Sigmoid colon (tissue), 7 donors: ENCODE data around the gene GDNF. TPM values are rescaled to one million over a fixed set of nuclear protein-coding genes. Genes with fewer than 3 reads are reported as not detected.
"Not testable (repeated sequence)": the region's sequence is repeated elsewhere in the genome, so short reads cannot be mapped to it uniquely, and the experiment has no call there.

Experiments used
- DNase-seq: peaks from one replicate; pipeline ENCODE4 v3.0.0-alpha.2; 2019
- H3K27ac ChIP-seq, 4 donors: fragments of 200-600 bp; sonication (generic); one replicate each; pipeline ENCODE4 v1.5.1; 2016 to 2019; ENCODE audit warnings: mild to moderate bottlenecking in 1 of 4
- H3K27me3 ChIP-seq, 3 donors: fragments of 200-600 bp; sonication (generic); one replicate each; pipeline ENCODE4 v1.5.1; 2019; ENCODE audit warnings: mild to moderate bottlenecking in 1 of 3
- H3K36me3 ChIP-seq, 4 donors: fragments of 200-600 bp; sonication (generic); one replicate each; pipeline ENCODE4 v1.5.1; 2016 to 2019
- H3K4me1 ChIP-seq, 4 donors: fragments of 200-600 bp; sonication (generic); one replicate each; pipeline ENCODE4 v1.5.1; 2017 to 2019
- H3K4me3 ChIP-seq, 4 donors: fragments of 200-600 bp; sonication (generic); one replicate each; pipeline ENCODE4 v1.5.1; 2017 to 2019; ENCODE audit warnings: mild to moderate bottlenecking in 2 of 4, moderate library complexity in 1 of 4
- H3K9me3 ChIP-seq, 4 donors: fragments of 200-600 bp in 3 of 4; sonication (generic) in 3 of 4; one replicate each; pipeline versions ENCODE4 v1.5.1 to v1.6.1; 2013 to 2019
- CTCF ChIP-seq, 4 experiments: fragments of 450-650 bp in 3 of 4; fragments of 200-600 bp in 1 of 4; IDR thresholded peaks; one replicate each; pipeline ENCODE4 v1.5.1; 2016 to 2019; ENCODE audit warnings: antibody characterized with exemption in 4 of 4, mild to moderate bottlenecking in 3 of 4, moderate library complexity in 2 of 4
- EP300 ChIP-seq, 4 donors: sonication (generic); formaldehyde crosslinking; IDR thresholded peaks; one replicate each; pipeline ENCODE4 v1.6.1; 2017; ENCODE audit warnings: antibody characterized with exemption in 4 of 4
- POLR2A ChIP-seq, 2 donors: fragments of 450-650 bp; IDR thresholded peaks; one replicate each; pipeline ENCODE4 v1.6.1; 2016; ENCODE audit warnings: antibody characterized with exemption in 2 of 2, mild to moderate bottlenecking in 2 of 2, moderate library complexity in 2 of 2
- POLR2AphosphoS5 ChIP-seq, 4 donors: sonication (generic); formaldehyde crosslinking; IDR thresholded peaks; one replicate each; pipeline ENCODE4 v1.6.1; 2017; ENCODE audit warnings: antibody characterized with exemption in 4 of 4
- WGBS, 2 donors: extraction: QIAGEN DNeasy Blood & Tissue Kit; methylation state at CpG; one replicate each; pipeline ENCODE4 v1.1.7; 2013; 5-methylcytosine and 5-hydroxymethylcytosine counted together
- intact Hi-C: fragments of 100-400 bp; cut with DNase I; formaldehyde crosslinking; loops from one replicate; pipeline ENCODE4 v1.15.1; 2023
- polyA plus RNA-seq, 3 donors: library from polyadenylated mRNA; stranded (reverse); fragments of 200-250 nt; gene quantifications; one replicate each; pipeline ENCODE4 v1.2.3, GENCODE V29; 2013
- total RNA-seq, 4 donors: library from RNA; depleted of rRNA; stranded (reverse); fragments of >200 nt; gene quantifications; one replicate each; pipeline ENCODE4 v1.1.0, GENCODE V29; 2016
- donor health status: healthy with polysubstance abuse.
- donor health status: Bipolar disorder and iron deficiency.
- donor health status: healthy.

Gene GDNF
- total and polyA plus RNA-seq, 7 donors: under 0.01 to 16.3 (median 4.2) TPM

DNA sequence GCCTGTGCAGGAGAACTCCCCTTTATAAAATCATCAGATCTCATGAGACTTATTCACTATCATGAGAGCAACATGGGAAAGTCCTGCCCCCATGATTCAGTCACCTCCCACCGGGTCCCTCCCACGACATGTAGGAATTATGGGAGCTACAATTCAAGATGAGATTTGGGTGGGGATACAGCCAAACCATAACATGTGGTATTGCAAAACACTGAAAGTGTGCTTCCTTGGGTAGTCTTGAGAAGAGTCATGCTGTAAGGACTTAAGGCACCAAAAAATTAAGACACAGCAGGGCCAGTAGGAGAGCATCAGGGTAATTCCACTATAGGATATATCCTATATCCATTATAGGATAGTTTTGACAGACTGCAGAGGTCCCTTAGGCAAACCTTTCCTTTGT lies 29.4 kb upstream of the GDNF start:
- WGBS, 2 donors: 76 to 85% methylated on average over 2 of the region's 2 CpGs
- TF ChIP-seq POLR2AphosphoS5 (IDR thresholded peaks at IDR 0.05) (no peak), POLR2A (IDR thresholded peaks at IDR 0.05) (no peak), CTCF (IDR thresholded peaks at IDR 0.05) (no peak), EP300 (IDR thresholded peaks at IDR 0.05) (no peak)
- H3K9me3 ChIP-seq: peaks cover 0 to 3% (median 0%) of the 10 kb centered on the region in 4 donors
- no peaks in the 10 kb centered on the region for H3K27me3 ChIP-seq
- H3K4me3 ChIP-seq: no peak overlapping the region
- intact Hi-C loops: no loop called here
- no peaks in the 10 kb centered on the region for H3K36me3 ChIP-seq
- no peak overlapping the region for H3K27ac ChIP-seq
- no peak for DNase-seq
- peaks cover 0 to 9% (median 0%) of the 10 kb centered on the region in 4 donors for H3K4me1 ChIP-seq

DNA sequence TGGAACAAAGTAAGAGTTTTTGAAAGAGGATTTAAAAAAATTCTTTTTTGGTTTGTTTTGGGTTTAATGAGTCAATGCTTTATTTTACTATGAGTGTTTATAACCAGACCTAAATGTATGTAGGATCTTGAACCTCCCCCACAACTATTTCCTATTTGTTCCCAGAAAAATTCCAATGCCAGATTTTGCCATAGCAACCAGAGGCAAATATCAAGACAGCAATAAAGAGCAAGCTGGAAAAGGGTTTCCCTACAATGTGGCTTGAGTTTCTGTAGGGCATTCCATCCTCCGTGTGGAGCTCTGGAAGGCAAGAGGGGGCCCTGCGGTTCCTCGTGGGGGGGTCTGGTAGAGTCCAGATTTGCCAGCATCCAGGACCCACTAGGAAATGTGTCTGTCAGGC lies 27.8 kb upstream of the GDNF start:
- no peaks in the 10 kb centered on the region for H3K36me3 ChIP-seq
- no peak overlapping the region for H3K27ac ChIP-seq
- H3K9me3 ChIP-seq: peaks cover 0 to 3% (median 0%) of the 10 kb centered on the region in 4 donors
- H3K27me3 ChIP-seq: no peaks in the 10 kb centered on the region
- TF ChIP-seq CTCF (IDR thresholded peaks at IDR 0.05) (no peak), EP300 (IDR thresholded peaks at IDR 0.05) (no peak), POLR2A (IDR thresholded peaks at IDR 0.05) (no peak), POLR2AphosphoS5 (IDR thresholded peaks at IDR 0.05) (no peak)
- H3K4me1 ChIP-seq: peaks cover 0 to 9% (median 0%) of the 10 kb centered on the region in 4 donors
- H3K4me3 ChIP-seq: no peak overlapping the region
- 58% methylated on average over 3 of the region's 3 CpGs for WGBS, 2 donors
- no peak for DNase-seq
- intact Hi-C loops: no loop called here

DNA sequence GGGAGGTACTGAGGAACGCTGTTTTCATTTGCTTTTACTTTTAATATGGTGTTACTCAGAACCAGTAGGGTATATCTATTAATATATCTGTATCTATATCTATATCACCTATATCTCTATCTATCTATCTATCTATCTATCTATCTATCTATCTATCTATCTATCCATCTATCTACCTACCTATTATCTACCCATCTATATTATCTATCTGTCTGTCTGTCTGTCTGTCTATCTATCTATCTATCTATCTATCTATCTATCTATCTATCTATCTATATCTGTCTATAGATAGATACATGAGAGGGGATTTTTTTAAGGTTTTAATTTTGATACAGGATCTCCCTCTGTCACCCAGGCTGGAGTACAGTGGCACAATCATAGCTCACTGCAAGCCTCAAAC lies 23.1 kb upstream of the GDNF start:
- H3K36me3 ChIP-seq, H3K27ac ChIP-seq, intact Hi-C loops, H3K9me3 ChIP-seq, DNase-seq, H3K27me3 ChIP-seq, H3K4me3 ChIP-seq, H3K4me1 ChIP-seq: not testable (repeated sequence)
- WGBS, 2 donors: 78 to 96% methylated on average over 1 of the region's 1 CpG

GRCh38 chr5:37860206-37860605 lies 20.4 kb upstream of the GDNF start:
- TF ChIP-seq POLR2A (IDR thresholded peaks at IDR 0.05): no peak
- no peak for TF ChIP-seq EP300 (IDR thresholded peaks at IDR 0.05)
- TF ChIP-seq POLR2AphosphoS5 (IDR thresholded peaks at IDR 0.05): no peak
- no peak for TF ChIP-seq CTCF (IDR thresholded peaks at IDR 0.05)
- H3K27me3 ChIP-seq: no peaks in the 10 kb centered on the region
- intact Hi-C loops: no loop called here
- no peaks in the 10 kb centered on the region for H3K36me3 ChIP-seq
- WGBS, 2 donors: 34 to 58% methylated on average over 3 of the region's 3 CpGs
- no peaks in the 10 kb centered on the region for H3K9me3 ChIP-seq
- no peak overlapping the region for H3K4me3 ChIP-seq
- H3K27ac ChIP-seq: no peak overlapping the region
- H3K4me1 ChIP-seq: no peaks in the 10 kb centered on the region
- DNase-seq: no peak

DNA sequence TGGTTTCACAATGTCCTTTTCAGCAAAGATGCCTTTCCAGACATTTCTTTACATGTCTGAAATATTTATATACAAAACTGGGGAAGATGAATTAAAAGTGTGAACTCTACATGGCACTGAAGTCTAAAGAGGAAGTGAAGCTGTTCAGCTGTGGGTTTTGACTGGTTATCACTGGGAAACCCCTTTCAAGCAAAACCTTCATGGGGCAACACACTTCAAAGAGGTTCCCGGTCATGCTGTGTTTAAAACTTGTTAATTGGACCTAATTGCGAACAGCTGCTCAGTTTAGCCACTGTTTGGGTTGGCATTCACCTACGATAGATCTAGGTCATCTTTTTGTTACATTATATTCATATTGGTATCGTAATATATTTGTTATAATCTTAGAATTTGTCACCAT lies 20.0 kb upstream of the GDNF start:
- WGBS, 2 donors: 56 to 64% methylated on average over 4 of the region's 4 CpGs
- intact Hi-C loops: no loop called here
- no peak for DNase-seq
- H3K4me3 ChIP-seq: no peak overlapping the region
- H3K4me1 ChIP-seq: no peaks in the 10 kb centered on the region
- H3K27ac ChIP-seq: no peak overlapping the region
- no peaks in the 10 kb centered on the region for H3K9me3 ChIP-seq
- H3K36me3 ChIP-seq: no peaks in the 10 kb centered on the region
- no peaks in the 10 kb centered on the region for H3K27me3 ChIP-seq
- TF ChIP-seq EP300 (IDR thresholded peaks at IDR 0.05): no peak
- no peak for TF ChIP-seq POLR2A (IDR thresholded peaks at IDR 0.05)
- TF ChIP-seq CTCF (IDR thresholded peaks at IDR 0.05): no peak
- TF ChIP-seq POLR2AphosphoS5 (IDR thresholded peaks at IDR 0.05): no peak
